H54 (cell line): ENCODE data around the gene ABCA4.
A peak's percentile ranks its signal among the peaks of the same experiment; 100 is the strongest.

Source experiments
- DNase-seq: peaks from one replicate; pipeline ENCODE4 v3.0.0; 2011; ENCODE audit warnings: low spot score, mixed read lengths; ENCODE audit not compliant: insufficient read length
- FAIRE-seq: peaks from 3 replicates; lab custom pipeline; 2011; peaks lifted over from hg19 to GRCh38; lab: Jason Lieb, UNC
- POLR2A ChIP-seq: IDR thresholded peaks from 2 replicates; pipeline ENCODE4 v1.6.1; 2011; ENCODE audit warnings: low read depth, mild to moderate bottlenecking, low read length

ABCA4 gene

DNA sequence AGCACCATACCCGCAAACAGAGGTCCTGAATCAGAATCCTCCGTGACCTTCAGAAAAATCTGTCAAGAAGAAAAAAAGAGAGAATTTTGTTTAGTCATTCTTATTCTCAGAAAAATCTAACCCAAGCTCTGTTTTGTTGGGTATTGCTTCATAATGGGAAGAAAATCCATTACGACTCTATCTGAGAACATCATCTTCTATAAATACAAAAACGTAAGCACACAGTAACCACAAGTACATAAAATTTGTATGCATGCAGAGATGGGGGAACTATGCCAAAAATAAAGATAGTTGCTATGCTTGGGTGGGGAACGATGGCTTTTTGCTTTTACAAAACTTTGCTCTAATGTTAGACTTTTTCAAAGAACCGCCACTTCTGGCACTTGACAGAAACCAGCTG lies 84.2 kb downstream of the ABCA4 start:
- FAIRE-seq = no peak
- DNase-seq = no peak

DNA sequence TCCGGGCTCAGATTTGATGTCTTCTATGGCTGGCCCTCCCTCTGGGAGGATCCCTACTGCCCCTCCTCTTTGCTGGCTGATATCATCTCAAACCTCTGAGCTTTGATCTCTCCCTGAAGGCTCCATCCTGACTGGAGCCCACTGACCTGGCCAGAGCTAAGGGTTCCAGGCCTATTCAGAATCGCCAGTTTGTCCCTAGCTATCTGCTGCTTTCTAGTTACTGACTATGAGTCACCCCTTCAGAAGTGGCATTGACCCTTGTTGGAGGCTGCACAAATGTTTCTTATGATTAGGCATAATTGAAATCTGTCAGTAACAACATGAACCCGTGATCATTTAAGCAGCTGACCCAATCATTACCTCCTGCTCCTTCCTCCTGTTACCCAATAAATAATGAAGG lies 87.1 kb downstream of the ABCA4 start:
- no peak for TF ChIP-seq POLR2A
- FAIRE-seq (no peak), DNase-seq (no peak)

More for the DNA sequence above, 84.2 kb downstream of the ABCA4 start:
- TF ChIP-seq POLR2A = no peak

DNA sequence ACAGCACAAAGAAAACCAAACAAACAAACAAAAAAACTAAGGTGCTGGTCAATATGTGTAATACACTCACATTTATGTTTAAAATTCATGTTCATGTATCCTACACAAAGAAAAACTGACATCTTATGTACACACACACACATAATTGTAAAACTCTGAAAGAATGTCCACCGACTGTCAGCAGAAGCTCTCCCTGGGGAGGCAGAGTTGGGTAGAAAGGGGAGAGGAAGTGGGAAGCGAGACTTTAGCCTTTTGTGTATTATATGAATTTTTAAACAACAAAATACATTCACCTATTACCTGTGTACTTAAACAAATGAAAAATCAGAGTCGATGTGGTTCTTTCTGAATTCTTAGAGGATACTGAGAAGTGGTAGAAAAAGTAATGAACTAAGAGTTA lies 88.3 kb downstream of the ABCA4 start:
- no peak for TF ChIP-seq POLR2A
- DNase-seq (no peak), FAIRE-seq (no peak)

DNA sequence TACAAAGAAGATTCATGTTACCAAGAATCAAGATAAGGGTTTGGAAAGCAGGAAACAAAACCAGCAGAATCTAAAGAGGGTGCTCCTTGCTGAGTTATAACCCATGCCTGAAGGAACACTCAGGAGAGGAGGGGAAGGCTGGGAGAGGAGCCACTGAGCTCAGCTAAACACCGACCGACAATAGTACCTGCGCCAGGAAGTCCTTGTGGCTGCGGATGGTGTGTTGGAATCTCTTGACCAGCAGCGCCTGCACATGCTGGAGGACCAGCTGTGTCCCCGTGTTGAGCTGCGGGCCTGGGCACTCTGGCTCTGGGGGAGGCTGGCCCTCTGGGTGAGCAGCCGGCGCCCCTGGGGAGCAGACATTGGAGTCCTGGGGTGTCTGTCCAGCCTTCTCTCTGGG lies 89.4 kb downstream of the ABCA4 start:
- FAIRE-seq (no peak), DNase-seq (no peak)
- no peak for TF ChIP-seq POLR2A

DNA sequence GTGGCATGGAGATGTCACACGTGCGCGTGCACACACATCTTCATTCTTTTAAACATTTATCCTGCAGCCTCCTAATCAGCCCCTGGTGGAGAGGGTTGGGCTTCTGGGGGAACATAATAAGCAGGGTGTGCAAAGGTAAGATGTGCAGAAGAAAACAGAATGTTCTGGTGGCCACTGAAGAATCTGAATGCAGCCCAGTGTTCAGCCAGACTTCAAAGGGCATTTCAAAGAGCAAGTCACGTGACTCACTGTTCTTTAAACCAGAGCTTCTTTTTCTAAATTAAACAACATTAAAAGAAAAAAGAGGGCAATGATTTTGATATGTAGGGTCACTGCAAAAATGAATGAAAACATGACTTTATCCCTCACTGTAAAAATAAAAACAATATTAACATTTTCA lies 89.8 kb downstream of the ABCA4 start:
- no peak for TF ChIP-seq POLR2A
- DNase-seq (no peak), FAIRE-seq (no peak)

DNA sequence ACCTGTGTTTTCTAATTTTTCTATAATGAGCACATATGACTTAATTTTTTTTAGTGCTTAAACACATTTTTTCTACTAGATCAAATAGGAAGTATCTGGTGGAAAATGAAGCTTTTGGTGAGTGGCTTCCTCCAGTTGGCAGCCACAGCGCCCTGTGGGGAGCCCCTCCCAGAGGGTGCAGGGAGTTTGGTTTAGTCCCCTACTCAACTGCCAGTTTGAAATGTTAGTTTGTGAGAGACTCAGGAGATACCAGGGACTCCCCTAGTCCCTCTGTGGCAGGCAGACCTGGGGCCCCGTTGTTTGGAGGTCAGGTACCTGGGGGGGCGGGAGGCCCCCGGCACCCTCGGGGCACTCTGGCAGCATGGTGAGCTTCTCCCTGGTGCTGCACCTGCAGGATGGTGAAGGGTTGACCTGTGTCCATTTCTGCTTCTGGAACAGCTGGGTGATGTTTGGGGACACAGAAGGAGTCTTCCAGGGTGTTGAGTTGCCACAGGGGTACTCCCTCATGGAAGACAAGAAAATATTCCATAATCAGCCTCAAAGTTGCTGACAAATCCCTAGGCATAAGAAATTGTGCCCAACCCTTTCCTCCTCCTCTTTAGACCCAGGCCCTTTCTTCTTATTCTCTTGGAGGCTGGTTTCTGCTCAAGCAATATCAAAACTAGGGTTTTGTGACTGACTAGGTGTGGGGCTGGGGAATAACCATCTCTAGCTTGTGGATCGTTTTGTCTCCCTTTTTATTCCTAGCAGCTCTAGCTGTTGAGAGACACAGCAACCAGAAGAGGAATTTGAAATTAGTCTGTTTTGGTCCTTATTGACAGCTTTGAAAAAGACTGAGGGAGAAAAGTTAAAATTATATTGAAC lies 91.6 kb downstream of the ABCA4 start:
- no peak for FAIRE-seq
- no peak for TF ChIP-seq POLR2A
- no peak for DNase-seq

DNA sequence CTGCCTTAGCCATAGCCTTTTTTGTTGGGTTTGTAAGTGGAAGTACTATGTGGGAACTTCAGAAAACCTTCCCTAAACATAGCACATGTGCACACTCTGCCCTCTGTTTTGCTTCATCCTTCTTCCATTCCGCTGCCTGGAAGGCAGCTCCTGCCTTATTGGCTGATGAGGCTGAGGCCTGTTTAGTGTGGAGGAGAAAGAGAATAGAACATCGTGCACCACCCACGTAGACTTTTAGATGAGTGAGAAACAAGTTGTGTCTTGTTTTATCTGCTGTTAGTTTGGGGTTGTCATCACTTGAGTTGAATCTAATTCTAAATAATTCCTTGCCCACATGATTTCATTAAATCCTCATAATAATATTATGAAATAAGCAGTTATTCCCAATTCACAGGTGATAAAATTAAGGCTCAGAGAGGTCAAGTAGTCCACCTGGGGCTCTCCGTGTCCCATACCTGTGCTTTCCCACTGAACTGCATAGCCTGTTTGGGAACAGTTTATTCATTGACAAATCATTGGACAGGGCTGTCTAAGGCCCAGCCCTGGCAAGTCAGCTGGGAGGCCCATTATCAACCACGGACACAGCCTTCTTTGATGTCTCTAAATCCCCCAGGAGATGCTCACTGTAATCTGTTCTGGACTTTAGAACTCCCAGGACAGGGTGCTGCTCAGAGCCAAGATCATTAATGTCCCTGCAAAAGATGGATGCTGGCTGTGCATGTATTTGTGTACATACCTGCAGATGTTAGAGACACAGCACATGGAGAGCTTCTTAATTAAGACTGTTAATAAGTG lies 93.0 kb downstream of the ABCA4 start:
- FAIRE-seq (no peak), DNase-seq (no peak)
- no peak for TF ChIP-seq POLR2A

DNA sequence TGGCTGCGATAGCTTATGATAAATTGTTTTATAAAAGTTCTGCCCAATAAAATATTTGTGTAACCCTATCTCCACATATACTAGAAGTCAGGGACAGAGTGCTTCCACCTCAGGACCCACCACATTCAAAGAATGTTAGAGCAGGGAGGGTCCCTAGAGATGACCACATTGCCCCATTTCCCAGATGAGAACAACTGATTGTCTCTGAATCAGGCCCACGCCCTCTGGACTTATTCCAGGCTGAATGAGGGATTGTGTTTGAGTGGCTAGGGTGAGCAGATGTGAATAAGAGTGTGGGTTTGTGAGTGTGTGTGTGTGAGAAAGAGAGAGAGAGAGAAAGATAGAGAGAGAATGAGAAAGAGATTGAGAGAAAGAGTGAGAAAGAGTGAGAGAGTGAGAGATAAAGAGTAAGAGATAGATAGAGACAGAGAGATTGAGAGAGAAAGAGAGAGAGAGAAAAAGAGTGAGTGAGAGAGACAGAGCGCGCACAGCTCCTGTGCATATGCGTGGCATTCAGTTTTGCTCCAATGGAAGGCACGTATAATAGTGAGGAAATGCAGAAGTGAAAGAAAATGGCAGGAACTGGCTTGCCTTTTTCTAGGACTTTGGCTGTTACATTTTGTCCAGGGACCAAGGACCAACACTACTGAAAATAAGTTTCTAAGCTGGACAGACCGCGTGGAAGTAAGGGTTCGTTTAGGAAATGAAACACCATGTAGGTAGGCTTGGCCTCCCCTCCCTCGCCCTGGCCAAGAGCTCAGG lies 94.1 kb downstream of the ABCA4 start:
- no peak for FAIRE-seq
- no peak for TF ChIP-seq POLR2A

DNA sequence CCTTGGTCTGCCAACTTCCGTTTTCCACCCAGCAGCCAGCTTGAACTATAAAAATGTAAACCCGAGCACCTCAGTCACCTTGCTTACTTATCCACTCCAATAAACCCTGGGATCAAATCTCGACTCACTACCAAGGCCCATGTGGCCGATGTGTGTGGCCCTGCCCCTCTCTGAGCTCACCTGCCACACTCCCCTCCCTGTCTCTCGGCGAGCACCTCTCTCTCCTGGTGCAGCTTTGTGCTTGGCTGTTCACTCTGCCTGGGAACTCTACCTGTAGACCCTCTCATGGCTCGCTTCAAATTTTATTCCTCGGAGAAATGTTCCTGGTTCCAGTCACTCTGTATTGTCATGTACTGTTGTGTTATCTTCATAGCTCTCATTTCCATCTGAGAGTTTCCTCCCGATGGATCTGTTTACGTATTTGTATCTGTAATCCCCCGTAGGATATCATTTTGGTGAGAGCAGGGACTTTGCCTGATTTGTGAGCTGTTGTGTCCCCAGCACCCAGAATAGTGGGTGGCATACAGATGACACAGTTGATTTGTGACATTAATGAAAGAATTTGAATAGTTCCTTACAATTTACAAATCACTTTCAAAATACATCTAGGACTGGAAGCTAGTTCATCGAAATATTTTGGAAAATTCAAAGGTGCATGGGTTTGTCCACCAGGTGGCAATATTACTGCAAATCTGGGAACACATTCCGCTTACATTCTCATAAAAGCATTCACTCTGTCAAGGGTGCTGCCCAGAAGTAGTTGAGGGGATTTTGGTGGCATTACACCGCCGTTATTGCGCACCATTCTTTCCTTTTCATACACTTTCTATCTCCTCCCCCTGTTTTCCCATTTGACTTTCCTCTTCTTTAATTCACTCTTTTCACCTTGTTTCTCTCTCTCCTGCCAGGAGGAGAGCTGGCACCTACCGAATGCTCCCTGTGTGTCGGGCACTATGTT lies 95.3 kb downstream of the ABCA4 start:
- no peak for TF ChIP-seq POLR2A
- DNase-seq (peak; percentile 61), FAIRE-seq (peak; percentile 66)

More for the DNA sequence above, 94.1 kb downstream of the ABCA4 start:
- DNase-seq = no peak

DNA sequence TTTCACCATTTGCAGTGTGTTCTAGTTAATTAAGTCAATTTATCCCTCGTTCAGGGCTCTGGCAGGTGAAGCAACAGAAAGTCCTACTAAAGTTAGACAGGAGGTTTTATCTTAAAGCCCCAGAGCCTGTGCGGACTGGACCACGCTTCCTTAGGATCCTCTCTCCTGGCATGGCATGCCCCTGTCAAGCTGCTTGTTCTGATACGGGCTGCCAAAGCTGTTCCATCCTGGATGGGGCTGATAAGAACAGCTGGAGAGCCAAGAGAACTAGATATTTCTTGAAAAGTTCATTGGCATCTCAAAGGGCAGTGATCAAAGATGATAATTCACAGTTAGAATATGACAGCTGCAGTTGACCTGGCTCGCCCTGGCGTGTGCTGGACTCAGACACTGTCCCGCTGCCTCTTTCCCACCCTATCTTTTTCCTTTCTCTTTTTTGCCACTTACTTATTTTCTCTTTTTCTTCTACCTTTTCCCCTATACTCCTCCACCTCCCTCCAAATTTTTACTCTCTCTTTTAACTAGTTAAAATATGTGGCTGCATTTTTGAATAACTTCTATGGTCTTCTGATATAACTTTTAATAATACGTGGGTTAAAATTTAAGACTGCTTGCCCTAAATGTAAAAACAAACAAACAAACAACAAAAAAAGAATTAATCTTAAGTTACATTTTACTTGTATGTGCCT lies 96.7 kb downstream of the ABCA4 start:
- FAIRE-seq (no peak), DNase-seq (no peak)
- TF ChIP-seq POLR2A = no peak

DNA sequence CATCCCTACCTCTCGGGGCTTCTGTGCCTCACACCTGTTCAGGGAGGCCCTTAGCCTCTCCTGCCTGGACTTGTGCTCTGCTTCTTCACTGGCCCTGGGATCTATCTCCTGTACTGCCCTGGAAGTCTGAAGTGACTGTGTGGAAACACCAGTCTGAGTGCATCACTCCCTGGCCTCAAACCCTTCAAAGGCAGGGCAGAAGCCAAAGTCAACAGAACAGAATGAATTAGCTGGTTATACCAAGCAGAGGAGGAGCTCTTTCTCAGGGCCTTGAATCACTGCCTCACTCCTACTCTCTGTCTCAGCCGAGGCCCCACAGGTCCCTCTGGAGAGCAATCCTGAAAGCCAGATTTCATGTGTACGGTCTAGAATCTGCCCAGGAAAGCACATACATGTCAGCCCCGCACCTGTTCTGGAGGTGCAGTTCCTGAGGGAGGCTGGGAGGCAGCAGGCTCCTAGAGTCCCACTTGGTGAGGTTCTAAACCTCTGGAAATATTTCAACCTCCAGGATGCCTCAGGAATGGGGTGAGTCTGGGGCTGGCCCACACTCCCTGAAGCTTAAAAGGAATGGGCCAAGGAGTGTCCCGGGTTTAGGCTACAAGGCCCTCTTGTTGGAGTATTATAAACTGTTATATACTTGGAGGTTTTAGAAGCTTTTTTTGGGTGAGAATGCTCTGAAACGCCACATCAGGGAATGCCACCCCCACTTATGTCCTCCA lies 98.3 kb downstream of the ABCA4 start:
- FAIRE-seq (no peak), DNase-seq (peak; percentile 49)
- TF ChIP-seq POLR2A = no peak

DNA sequence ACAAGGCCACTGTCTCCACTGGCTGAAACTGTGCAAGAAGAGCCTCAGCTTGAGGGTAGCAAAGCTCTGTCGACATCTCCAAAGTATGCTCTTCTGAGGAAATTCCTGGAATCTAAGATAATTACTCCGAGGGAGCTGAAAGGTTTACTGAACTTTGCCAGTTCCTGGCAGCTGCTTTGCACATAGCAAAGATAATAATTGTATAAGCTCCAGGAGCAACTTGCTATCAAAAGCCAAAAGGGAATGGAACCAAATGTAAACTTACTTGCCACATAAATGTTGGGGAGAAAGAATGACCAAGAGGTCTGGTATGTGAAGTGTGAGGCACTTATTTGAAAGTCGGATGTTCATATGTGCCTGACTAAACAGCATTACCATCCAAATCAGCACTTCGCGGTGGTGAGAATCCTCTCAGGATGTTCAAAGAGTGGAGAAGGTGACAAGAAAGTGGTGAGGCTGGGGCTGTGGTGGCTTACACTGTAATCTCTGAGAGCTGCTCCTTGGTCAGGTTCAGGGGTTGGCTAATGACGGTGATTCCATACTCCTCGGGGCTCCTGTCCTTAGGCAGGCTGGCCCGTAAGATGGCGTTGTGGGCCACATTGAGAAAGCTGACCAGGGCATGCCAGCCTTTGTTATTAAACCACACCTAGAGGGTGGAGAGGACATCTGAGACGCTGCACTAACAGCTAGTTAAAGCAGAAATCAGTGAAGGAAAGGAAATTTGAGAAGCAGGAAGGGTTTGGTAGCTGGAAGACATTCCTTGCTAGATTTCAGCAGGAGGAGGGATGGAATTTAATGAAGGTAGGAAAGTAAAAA lies 100.0 kb downstream of the ABCA4 start:
- DNase-seq = no peak
- FAIRE-seq = no peak

More for the DNA sequence above, 100.0 kb downstream of the ABCA4 start:
- TF ChIP-seq POLR2A = no peak
